ENCODE data around the gene PHACTR3.

Gene PHACTR3

GRCh38 chr20:59778615-59779200 is 174.4 kb downstream of the PHACTR3 start:
- no peak for DNase-seq (ENCODE audit: low spot score)

- DNase-seq (ENCODE audit: low spot score), result no peak
These were observed 175.5 kb downstream of the PHACTR3 start for GRCh38 chr20:59779656-59780380.

GRCh38 chr20:59780494-59781185 is 176.3 kb downstream of the PHACTR3 start:
- DNase-seq (ENCODE audit: low spot score), result no peak

GRCh38 chr20:59781226-59781625 is 176.9 kb downstream of the PHACTR3 start:
- DNase-seq (ENCODE audit: low spot score), result no peak

- DNase-seq (ENCODE audit: low spot score), result peak; percentile 72
These were observed 178.8 kb downstream of the PHACTR3 start for GRCh38 chr20:59782986-59783640.

GRCh38 chr20:59783641-59784010 is 179.3 kb downstream of the PHACTR3 start:
- no peak for DNase-seq (ENCODE audit: low spot score)

- DNase-seq (ENCODE audit: low spot score), result no peak
These were observed 180.0 kb downstream of the PHACTR3 start for GRCh38 chr20:59784365-59784764.

GRCh38 chr20:59784791-59785668 is 180.7 kb downstream of the PHACTR3 start:
- no peak for DNase-seq (ENCODE audit: low spot score)

- no peak for DNase-seq (ENCODE audit: low spot score)
These were observed 181.3 kb downstream of the PHACTR3 start for GRCh38 chr20:59785669-59785959.

GRCh38 chr20:59785986-59786795 is 181.9 kb downstream of the PHACTR3 start:
- DNase-seq (ENCODE audit: low spot score), result no peak

GRCh38 chr20:59786801-59787537 is 182.6 kb downstream of the PHACTR3 start:
- DNase-seq (ENCODE audit: low spot score), result no peak

- no peak for DNase-seq (ENCODE audit: low spot score)
These were observed 183.2 kb downstream of the PHACTR3 start for GRCh38 chr20:59787538-59787890.

- DNase-seq (ENCODE audit: low spot score), result no peak
These were observed 183.9 kb downstream of the PHACTR3 start for GRCh38 chr20:59788196-59788735.

- no peak for DNase-seq (ENCODE audit: low spot score)
These were observed 184.6 kb downstream of the PHACTR3 start for GRCh38 chr20:59788811-59789397.

- no peak for DNase-seq (ENCODE audit: low spot score)
These were observed 185.3 kb downstream of the PHACTR3 start for GRCh38 chr20:59789686-59790085.

- no peak for DNase-seq (ENCODE audit: low spot score)
These were observed 186.0 kb downstream of the PHACTR3 start for GRCh38 chr20:59790346-59790745.

- no peak for DNase-seq (ENCODE audit: low spot score)
These were observed 188.0 kb downstream of the PHACTR3 start for GRCh38 chr20:59792300-59792699.

- no peak for DNase-seq (ENCODE audit: low spot score)
These were observed 190.2 kb downstream of the PHACTR3 start for GRCh38 chr20:59794555-59794954.

GRCh38 chr20:59800309-59800708 is 196.0 kb downstream of the PHACTR3 start:
- DNase-seq (ENCODE audit: low spot score), result no peak

- DNase-seq (ENCODE audit: low spot score), result no peak
These were observed 197.7 kb downstream of the PHACTR3 start for GRCh38 chr20:59802018-59802417.
